H9 (cell line): ENCODE results near the gene ACACA. TPM values are rescaled to one million over a fixed set of nuclear protein-coding genes. Genes with fewer than 3 reads are reported as not detected.

ENCODE experiments used
- DNase-seq: peaks from one replicate; pipeline ENCODE4 v3.0.0-alpha.2; 2017
- H2AFZ ChIP-seq: one replicate; pipeline ENCODE4 v1.6.1; 2013; ENCODE audit warnings: mild to moderate bottlenecking, low read length, control low read depth, moderate library complexity
- H2AK5ac ChIP-seq: 2 replicates; pipeline ENCODE4 v1.6.1; 2013; ENCODE audit warnings: low read length, control low read depth, mixed read lengths; ENCODE audit not compliant: insufficient read length
- H2BK120ac ChIP-seq: one replicate; pipeline ENCODE4 v1.6.1; 2013; ENCODE audit warnings: low read depth, mild to moderate bottlenecking, low read length, control low read depth, inconsistent platforms; ENCODE audit not compliant: poor library complexity, severe bottlenecking
- H2BK12ac ChIP-seq: 2 replicates; pipeline ENCODE4 v1.6.1; 2013; ENCODE audit warnings: low read length, control low read depth, mixed read lengths, low read depth; ENCODE audit not compliant: insufficient read length
- H2BK15ac ChIP-seq: 2 replicates; pipeline ENCODE4 v1.6.1; 2013; ENCODE audit warnings: low read depth, low read length, control low read depth
- H2BK20ac ChIP-seq: one replicate; pipeline ENCODE4 v1.6.1; 2013; ENCODE audit warnings: low read depth, mild to moderate bottlenecking, low read length, control low read depth, inconsistent platforms; ENCODE audit not compliant: poor library complexity, severe bottlenecking
- H2BK5ac ChIP-seq: 2 replicates; pipeline ENCODE4 v1.6.1; 2013; ENCODE audit warnings: low read length, control low read depth, mixed read lengths; ENCODE audit not compliant: insufficient read length
- H3K14ac ChIP-seq: 2 replicates; pipeline ENCODE4 v1.6.1; 2013; ENCODE audit warnings: low read length, control low read depth; ENCODE audit not compliant: insufficient read depth
- H3K18ac ChIP-seq: 2 replicates; pipeline ENCODE4 v1.6.1; 2013; ENCODE audit warnings: low read depth, mild to moderate bottlenecking, mixed read lengths, low read length, control low read depth; ENCODE audit not compliant: insufficient read length
- H3K23ac ChIP-seq: 2 replicates; pipeline ENCODE4 v1.6.1; 2013; ENCODE audit warnings: low read length, control low read depth, mixed read lengths, low read depth; ENCODE audit not compliant: insufficient read length
- H3K23me2 ChIP-seq: 2 replicates; pipeline ENCODE4 v1.6.1; 2013; ENCODE audit warnings: low read depth, mild to moderate bottlenecking, mixed read lengths, low read length, control low read depth; ENCODE audit not compliant: insufficient read length, poor library complexity, severe bottlenecking
- H3K27ac ChIP-seq: 2 replicates; pipeline ENCODE4 v1.5.1; 2013; ENCODE audit warnings: low read length, control low read depth, mixed read lengths, low read depth; ENCODE audit not compliant: insufficient read length
- H3K27me3 ChIP-seq: 2 replicates; pipeline ENCODE4 v1.6.1; 2013; ENCODE audit warnings: low read length, control low read depth, inconsistent platforms; ENCODE audit not compliant: insufficient read depth
- H3K4ac ChIP-seq: 2 replicates; pipeline ENCODE4 v1.6.1; 2013; ENCODE audit warnings: low read depth, mild to moderate bottlenecking, control low read depth, inconsistent platforms, low read length, moderate library complexity
- H3K4me1 ChIP-seq: 2 replicates; pipeline ENCODE4 v1.6.1; 2013; ENCODE audit warnings: low read length, control low read depth, inconsistent platforms; ENCODE audit not compliant: insufficient read depth
- H3K4me2 ChIP-seq: 2 replicates; pipeline ENCODE4 v1.6.1; 2013; ENCODE audit warnings: low read length, control low read depth, mixed read lengths; ENCODE audit not compliant: insufficient read length, insufficient read depth
- H3K56ac ChIP-seq: 2 replicates; pipeline ENCODE4 v1.6.1; 2013; ENCODE audit warnings: low read depth, mild to moderate bottlenecking, mixed read lengths, low read length, control low read depth; ENCODE audit not compliant: insufficient read length
- H3K79me1 ChIP-seq: 2 replicates; pipeline ENCODE4 v1.6.1; 2013; ENCODE audit warnings: low read depth, mild to moderate bottlenecking, moderate library complexity, low read length, control low read depth, inconsistent platforms; ENCODE audit not compliant: insufficient read depth, poor library complexity, severe bottlenecking
- H3K79me2 ChIP-seq: 2 replicates; pipeline ENCODE4 v1.6.1; 2013; ENCODE audit warnings: low read length, control low read depth, inconsistent platforms; ENCODE audit not compliant: insufficient read depth
- H3K9ac ChIP-seq: 2 replicates; pipeline ENCODE4 v1.6.1; 2013; ENCODE audit warnings: low read length, control low read depth, mixed read lengths; ENCODE audit not compliant: insufficient read length; ENCODE audit errors: extremely low read depth
- H3K9me3 ChIP-seq: one replicate; pipeline ENCODE4 v1.6.1; 2013; ENCODE audit warnings: low read depth, low read length, inconsistent platforms; ENCODE audit not compliant: control insufficient read depth
- H3T11ph ChIP-seq: one replicate; pipeline ENCODE4 v1.6.1; 2013; ENCODE audit warnings: mild to moderate bottlenecking, low read length, control low read depth, inconsistent platforms
- H4K20me1 ChIP-seq: one replicate; pipeline ENCODE4 v1.6.1; 2013; ENCODE audit not compliant: control insufficient read depth, insufficient read length, insufficient read depth
- H4K5ac ChIP-seq: 2 replicates; pipeline ENCODE4 v1.6.1; 2013; ENCODE audit warnings: low read depth, mild to moderate bottlenecking, mixed read lengths, low read length, control low read depth; ENCODE audit not compliant: insufficient read length
- H4K8ac ChIP-seq: replicated peaks from 2 replicates; pipeline ENCODE4 v1.6.1; 2013; ENCODE audit warnings: low read length, control low read depth, mixed read lengths, low read depth; ENCODE audit not compliant: insufficient read length
- H4K91ac ChIP-seq: 2 replicates; pipeline ENCODE4 v1.6.1; 2013; ENCODE audit warnings: low read depth, mild to moderate bottlenecking, moderate library complexity, mixed read lengths, low read length, control low read depth; ENCODE audit not compliant: insufficient read length
- H3K27ac Mint-ChIP-seq, 3 experiments: 2 replicates in 2 of 3; 3 replicates in 1 of 3; pipeline ENCODE4 v1.8.0; 2020 to 2021; ENCODE audit warnings: mixed read lengths in 3 of 3, mild to moderate bottlenecking in 1 of 3, moderate library complexity in 1 of 3
- H3K27me3 Mint-ChIP-seq: 2 replicates; pipeline ENCODE4 v1.8.0; 2021; ENCODE audit warnings: low read depth, mild to moderate bottlenecking, moderate library complexity, mixed read lengths
- H3K36me3 Mint-ChIP-seq, 3 experiments: 2 replicates in 2 of 3; 3 replicates in 1 of 3; pipeline ENCODE4 v1.8.0; 2020 to 2021; ENCODE audit warnings: low read depth in 3 of 3, mixed read lengths in 3 of 3; ENCODE audit not compliant: insufficient read depth in 1 of 3
- H3K4me1 Mint-ChIP-seq, 2 experiments: 2 replicates each; pipeline ENCODE4 v1.8.0; 2020; ENCODE audit warnings: mixed read lengths in 2 of 2
- H3K4me3 Mint-ChIP-seq, 2 experiments: 2 replicates in 1 of 2; 3 replicates in 1 of 2; pipeline ENCODE4 v1.8.0; 2020 to 2021; ENCODE audit warnings: mild to moderate bottlenecking in 2 of 2, mixed read lengths in 2 of 2, moderate library complexity in 1 of 2
- H3K9me3 Mint-ChIP-seq, 2 experiments: 2 replicates in 1 of 2; 3 replicates in 1 of 2; pipeline ENCODE4 v1.8.0; 2020; ENCODE audit warnings: mild to moderate bottlenecking in 2 of 2, mixed read lengths in 2 of 2, moderate library complexity in 1 of 2
- CTCF ChIP-seq: fragments of 200-600 bp; sonication (generic); conservative IDR thresholded peaks from 3 replicates; pipeline ENCODE4 v1.8.0; 2021; ENCODE audit warnings: antibody characterized with exemption, mild to moderate bottlenecking
- WGBS: extraction: QIAGEN DNeasy Blood & Tissue Kit; methylation state at CpG from one replicate; pipeline ENCODE4 v1.1.7; 2013; ENCODE audit warnings: missing lambda C conversion rate, low lambda C conversion rate, mixed read lengths; ENCODE audit not compliant: insufficient read length; ENCODE audit errors: extremely low coverage; 5-methylcytosine and 5-hydroxymethylcytosine counted together
- total RNA-seq: library from RNA; stranded (reverse); gene quantifications from 2 replicates; pipeline ENCODE4 v1.2.1, GENCODE V29; 2021

The ACACA gene
- total RNA-seq, 1 experiment from 2014 or later: 135 TPM

GRCh38 chr17:37039269-37039668 lies 367.4 kb downstream of the ACACA start:
- peaks cover 10 to 19% (median 10%) of the 10 kb centered on the region in 3 experiments for H3K36me3 Mint-ChIP-seq
- H3K79me2 ChIP-seq: no peaks in the 10 kb centered on the region
- 0 out of 2 replicates have a peak, but pooled peaks cover 2% of the 10 kb centered on the region for H3K4me1 ChIP-seq
- H3T11ph ChIP-seq: no peak overlapping the region
- no peak overlapping the region for H3K27ac ChIP-seq
- H3K56ac ChIP-seq: no peak overlapping the region
- no peak overlapping the region for H2BK20ac ChIP-seq
- H3K9ac ChIP-seq: no peak overlapping the region
- H2BK5ac ChIP-seq: no peak overlapping the region
- DNase-seq: no peak
- H2BK15ac ChIP-seq: no peak overlapping the region
- H3K9me3 ChIP-seq: no peaks in the 10 kb centered on the region
- H3K4ac ChIP-seq: no peak overlapping the region
- no peak overlapping the region for H3K23ac ChIP-seq
- no peak overlapping the region for H2BK120ac ChIP-seq
- no peak overlapping the region for H2AK5ac ChIP-seq
- H2AFZ ChIP-seq: no peak overlapping the region
- no peaks in the 10 kb centered on the region for H3K27me3 Mint-ChIP-seq
- H2BK12ac ChIP-seq: no peak overlapping the region
- no peaks in the 10 kb centered on the region for H3K27me3 ChIP-seq
- no peak overlapping the region for H3K4me2 ChIP-seq
- no peaks in the 10 kb centered on the region for H3K79me1 ChIP-seq
- no peaks in the 10 kb centered on the region for H3K9me3 Mint-ChIP-seq
- H4K91ac ChIP-seq: no peak overlapping the region
- H4K5ac ChIP-seq: no peak overlapping the region
- peaks cover 15 to 17% of the 10 kb centered on the region in 2 experiments for H3K4me1 Mint-ChIP-seq
- no peak overlapping the region for H4K8ac ChIP-seq
- H3K14ac ChIP-seq: no peak overlapping the region
- WGBS: no CpG with 5 or more reads among the region's 6 CpGs
- H3K27ac Mint-ChIP-seq: peak overlapping the region in 2 of 3 experiments; percentile 60 to 87; a peak in 2 of 7 replicates
- TF ChIP-seq CTCF: no peak
- no peak overlapping the region for H3K4me3 Mint-ChIP-seq
- peaks cover 3% of the 10 kb centered on the region for H4K20me1 ChIP-seq
- no peaks in the 10 kb centered on the region for H3K23me2 ChIP-seq
- no peak overlapping the region for H3K18ac ChIP-seq
